HCT116 (cell line): ENCODE results near the gene BAZ1B. TPM values are rescaled to one million over a fixed set of nuclear protein-coding genes. Genes with fewer than 3 reads are reported as not detected.

Experiments used
- ATAC-seq: fragments of 200-7000 bp; cut with Tn5 transposase; 2 replicates; pipeline ENCODE4 v1.9.1; 2020; ENCODE audit warnings: mild to moderate bottlenecking, moderate library complexity
- BruUV-seq: library from RNA; stranded (reverse); fragments of 400-500 nt; replicated peaks from 2 replicates; lab custom pipeline; 2021; lab: Mats Ljungman, UMichigan
- CTCF ChIA-PET: fragments of 300-600 bp; sonication (Branson Sonifier 250); formaldehyde crosslinking; loops from one replicate; lab custom pipeline; 2021; ENCODE audit warnings: antibody characterized with exemption; lab: Charles Lee
- POLR2A ChIA-PET: fragments of 300-600, 350-600 bp; sonication (Branson Sonifier 250); formaldehyde crosslinking; loops from one replicate; lab custom pipeline; 2021; ENCODE audit warnings: antibody characterized with exemption; lab: Charles Lee
- RAD21 ChIA-PET, 2 experiments: fragments of 300-600 bp; sonication (Branson Sonifier 250); formaldehyde crosslinking; loops; one replicate each; lab custom pipeline; 2023; ENCODE audit warnings: low total read pairs in 2 of 2; ENCODE audit not compliant: uncharacterized antibody in 2 of 2, unreplicated experiment in 2 of 2, low non-redundant PET in 1 of 2; lab: Charles Lee
- DNase-seq: peaks from one replicate; pipeline ENCODE4 v3.0.0-alpha.2; 2010; ENCODE audit warnings: low read depth, low spot score
- H2AFZ ChIP-seq: fragments of 200-600 bp; shearing (Covaris generic), sonication (generic); 2 replicates; pipeline ENCODE4 v1.6.1; 2017; ENCODE audit warnings: low read depth, mixed run types, mixed read lengths, antibody characterized with exemption, low read length; ENCODE audit not compliant: poor library complexity, severe bottlenecking
- H3K27ac ChIP-seq: 2 replicates; pipeline ENCODE4 v1.5.1; 2012; ENCODE audit warnings: low read depth, low read length
- H3K27me3 ChIP-seq: fragments of 200-600 bp; sonication (generic); 2 replicates; pipeline ENCODE4 v1.6.1; 2016; ENCODE audit warnings: mixed run types, low read length, mixed read lengths; ENCODE audit not compliant: insufficient read depth
- H3K36me3 ChIP-seq, 2 experiments: fragments of 200-500 bp in 1 of 2; fragments of 200-600 bp in 1 of 2; sonication (Bioruptor generic) in 1 of 2; sonication (generic) in 1 of 2; 2 replicates each; pipeline versions ENCODE4 v1.5.1 to v1.6.1; 2014 to 2016; ENCODE audit warnings: low read length in 2 of 2, inconsistent platforms in 1 of 2, mixed read lengths in 1 of 2, mixed run types in 1 of 2; ENCODE audit not compliant: insufficient read depth in 2 of 2, control insufficient read depth in 1 of 2
- H3K4me1 ChIP-seq, 2 experiments: fragments of 200-600 bp in 1 of 2; sonication (generic) in 1 of 2; 2 replicates each; pipeline versions ENCODE4 v1.5.1 to v1.6.1; 2012 to 2017; ENCODE audit warnings: low read length in 2 of 2, inconsistent platforms in 1 of 2, mild to moderate bottlenecking in 1 of 2, mixed read lengths in 1 of 2, mixed run types in 1 of 2, moderate library complexity in 1 of 2; ENCODE audit not compliant: insufficient read depth in 2 of 2, control insufficient read depth in 1 of 2
- H3K4me2 ChIP-seq: fragments of 200-600 bp; sonication (generic); 2 replicates; pipeline ENCODE4 v1.6.1; 2017; ENCODE audit warnings: mixed run types, low read length, mixed read lengths
- H3K4me3 ChIP-seq, 2 experiments: fragments of 200-600 bp in 1 of 2; sonication (generic) in 1 of 2; replicated peaks in 1 of 2; 2 replicates each; pipeline ENCODE4 v1.5.1; 2011 to 2016; ENCODE audit warnings: low read length in 2 of 2, control low read depth in 1 of 2, low read depth in 1 of 2, mild to moderate bottlenecking in 1 of 2, mixed read lengths in 1 of 2, mixed run types in 1 of 2
- H3K79me2 ChIP-seq: fragments of 200-600 bp; sonication (generic); 2 replicates; pipeline ENCODE4 v1.6.1; 2017; ENCODE audit warnings: mild to moderate bottlenecking, mixed run types, low read length, moderate library complexity, mixed read lengths; ENCODE audit not compliant: insufficient read depth
- H3K9ac ChIP-seq: fragments of 200-600 bp; sonication (generic); 2 replicates; pipeline ENCODE4 v1.6.1; 2016; ENCODE audit warnings: low read length, mixed read lengths
- H3K9me2 ChIP-seq: fragments of 200-600 bp; sonication (generic), shearing (Covaris generic); 2 replicates; pipeline ENCODE4 v1.6.1; 2017; ENCODE audit warnings: mixed run types, mild to moderate bottlenecking, moderate library complexity; ENCODE audit not compliant: insufficient read depth
- H3K9me3 ChIP-seq, 2 experiments: fragments of 200-500 bp in 1 of 2; fragments of 200-600 bp in 1 of 2; sonication (Bioruptor generic) in 1 of 2; sonication (generic) in 1 of 2; 2 replicates each; pipeline ENCODE4 v1.6.1; 2014 to 2017; ENCODE audit warnings: low read length in 2 of 2, mixed read lengths in 2 of 2, inconsistent platforms in 1 of 2, low read depth in 1 of 2, mild to moderate bottlenecking in 1 of 2, mixed run types in 1 of 2, moderate library complexity in 1 of 2; ENCODE audit not compliant: control insufficient read depth in 1 of 2, insufficient read depth in 1 of 2
- H4K20me1 ChIP-seq: fragments of 200-600 bp; sonication (generic), shearing (Covaris generic); 2 replicates; pipeline ENCODE4 v1.6.1; 2017; ENCODE audit warnings: mixed run types, mild to moderate bottlenecking, moderate library complexity; ENCODE audit not compliant: insufficient read depth
- CTCF ChIP-seq, 3 experiments: fragments of 200-600 bp in 1 of 3; sonication (generic) in 1 of 3; IDR thresholded peaks in 2 of 3; conservative IDR thresholded peaks in 1 of 3; 2 replicates each; pipeline ENCODE4 v1.5.1; 2012 to 2017; ENCODE audit warnings: low read depth in 2 of 3, low read length in 2 of 3, antibody characterized with exemption in 1 of 3, borderline replicate concordance in 1 of 3, control low read depth in 1 of 3, mild to moderate bottlenecking in 1 of 3, mixed read lengths in 1 of 3, mixed run types in 1 of 3, moderate library complexity in 1 of 3; ENCODE audit not compliant: insufficient read depth in 1 of 3
- POLR2AphosphoS5 ChIP-seq: IDR thresholded peaks from 2 replicates; pipeline ENCODE4 v1.6.1; 2011; ENCODE audit warnings: mild to moderate bottlenecking, low read depth, low read length, moderate library complexity
- RAD21 ChIP-seq: IDR thresholded peaks from 2 replicates; pipeline ENCODE4 v1.6.1; 2012; ENCODE audit warnings: low read depth, mild to moderate bottlenecking
- SRF ChIP-seq: IDR thresholded peaks from 2 replicates; pipeline ENCODE4 v1.6.1; 2012; ENCODE audit warnings: low read depth
- ZBTB33 ChIP-seq: IDR thresholded peaks from 2 replicates; pipeline ENCODE4 v1.6.1; 2011; ENCODE audit warnings: mild to moderate bottlenecking, low read length, moderate library complexity; ENCODE audit not compliant: insufficient replicate concordance; ENCODE audit errors: extremely low read depth
- ZFX ChIP-seq: fragments of 450-650 bp; IDR thresholded peaks from 2 replicates; pipeline ENCODE4 v1.6.1; 2017
- intact Hi-C: fragments of 100-400 bp; cut with micrococcal nuclease; formaldehyde crosslinking; loops from 2 replicates; pipeline ENCODE4 v1.10.0; 2022
- total RNA-seq: library from RNA; stranded (reverse); gene quantifications from one replicate; pipeline ENCODE4 v1.2.1, GENCODE V29; 2021; ENCODE audit not compliant: unreplicated experiment
- TF ChIP-seq, protein P1 (sequence below): IDR thresholded peaks from 2 replicates; pipeline ENCODE4 v1.6.1; 2012

The BAZ1B gene
- total RNA-seq, 1 experiment from 2014 or later, result 81.1 TPM

DNA sequence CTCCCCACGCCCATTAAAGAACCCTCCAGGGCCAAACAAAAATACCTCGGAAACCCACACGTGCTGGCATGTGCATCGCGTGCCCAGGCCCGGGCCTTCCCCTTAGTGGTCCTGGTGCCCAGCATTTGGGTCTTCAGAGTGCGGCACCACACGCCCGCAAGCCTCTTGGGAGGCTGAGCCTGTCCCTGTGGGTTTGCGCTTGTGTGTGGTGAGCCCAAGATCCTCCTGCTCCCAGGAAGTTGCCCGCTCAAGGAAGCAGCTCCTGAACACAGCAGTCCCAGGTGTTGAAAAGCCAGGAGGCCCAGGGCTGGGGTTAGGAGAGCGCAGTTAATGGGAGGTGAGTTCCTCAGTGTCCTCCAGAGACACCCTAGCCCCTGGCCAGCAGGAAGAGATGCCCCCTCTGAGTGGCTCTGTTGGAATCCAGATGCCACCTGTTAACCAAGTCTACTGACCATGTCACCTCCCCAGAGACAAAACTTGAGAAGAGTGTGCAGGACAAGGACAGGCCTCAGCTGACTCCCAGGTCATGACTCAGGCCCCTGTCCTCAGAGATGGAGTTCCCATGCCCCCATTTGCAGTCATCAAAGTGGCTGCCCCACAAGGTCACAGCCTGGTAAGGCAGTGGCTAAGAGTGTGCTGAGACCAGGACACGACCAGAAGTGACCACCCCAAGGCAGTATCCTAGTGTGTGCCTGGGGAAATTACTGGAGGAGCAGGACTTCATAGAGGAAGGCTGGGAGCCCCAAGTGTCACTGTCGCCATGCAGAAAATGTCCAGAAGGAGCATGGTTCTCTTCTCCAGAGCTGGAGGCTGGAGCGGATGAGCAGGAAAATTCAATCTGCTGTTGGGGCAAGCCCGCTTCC lies 83.3 kb downstream of the BAZ1B start:
- no peak overlapping the region for H3K4me2 ChIP-seq
- ChIA-PET CTCF (no interaction called here), RAD21 (no interaction called here), POLR2A (no interaction called here)
- peaks cover 0 to 10% of the 10 kb centered on the region in 2 experiments; a peak in 2 of 4 replicates for H3K4me1 ChIP-seq
- no peak overlapping the region for H2AFZ ChIP-seq
- H3K27ac ChIP-seq, result no peak overlapping the region
- no peak for TF ChIP-seq ZFX
- TF ChIP-seq, protein P1, sequence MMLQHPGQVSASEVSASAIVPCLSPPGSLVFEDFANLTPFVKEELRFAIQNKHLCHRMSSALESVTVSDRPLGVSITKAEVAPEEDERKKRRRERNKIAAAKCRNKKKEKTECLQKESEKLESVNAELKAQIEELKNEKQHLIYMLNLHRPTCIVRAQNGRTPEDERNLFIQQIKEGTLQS, result no peak
- TF ChIP-seq ZBTB33, result no peak
- no peak for TF ChIP-seq CTCF (IDR thresholded peaks at IDR 0.05 in 2 of 3, conservative IDR thresholded peaks at IDR 0.05 in 1 of 3; ENCODE audit: borderline replicate concordance in 1 of 3, insufficient read depth in 1 of 3, low read depth in 2 of 3, low read length in 2 of 3)
- TF ChIP-seq RAD21, result no peak
- no peak; the same call in 1 of the 2 replicates for TF ChIP-seq POLR2AphosphoS5
- no peak for TF ChIP-seq SRF
- H3K79me2 ChIP-seq, result no peaks in the 10 kb centered on the region
- intact Hi-C loops, result no loop called here
- no peak overlapping the region for H3K9ac ChIP-seq
- peaks cover 24 to 34% of the 10 kb centered on the region in 2 experiments for H3K36me3 ChIP-seq
- no TSS peak for BruUV-seq
- H4K20me1 ChIP-seq, result no peaks in the 10 kb centered on the region
- H3K9me2 ChIP-seq, result no peaks in the 10 kb centered on the region
- H3K9me3 ChIP-seq, result no peaks in the 10 kb centered on the region
- DNase-seq, result no peak
- H3K4me3 ChIP-seq, result no peak overlapping the region
- no peaks in the 10 kb centered on the region for H3K27me3 ChIP-seq
- ATAC-seq, result no peak; the same call in 1 of the 2 replicates
